BLaER1 treated with 17β-estradiol and CSF1 and Interleukin-3, amounts not matched to agents 10 nM and 100 nM (cell line): ENCODE measurements around the gene SLC39A7.

Experiments
- H3K27ac ChIP-seq, 11 experiments: shearing (Covaris generic); formaldehyde crosslinking; 2 replicates each; pipeline ENCODE4 v1.8.1; 2022
- H3K27me3 ChIP-seq, 11 experiments: shearing (Covaris generic); formaldehyde crosslinking; 2 replicates each; pipeline ENCODE4 v1.8.1; 2022
- H3K36me3 ChIP-seq, 11 experiments: shearing (Covaris generic); formaldehyde crosslinking; 2 replicates each; pipeline ENCODE4 v1.8.1; 2022
- H3K4me1 ChIP-seq, 10 experiments: shearing (Covaris generic); formaldehyde crosslinking; 2 replicates each; pipeline ENCODE4 v1.8.1; 2022
- H3K4me2 ChIP-seq, 11 experiments: shearing (Covaris generic); formaldehyde crosslinking; 2 replicates each; pipeline ENCODE4 v1.8.1; 2022
- H3K4me3 ChIP-seq, 10 experiments: shearing (Covaris generic); formaldehyde crosslinking; 2 replicates each; pipeline ENCODE4 v1.8.1; 2022
- H3K9ac ChIP-seq, 11 experiments: shearing (Covaris generic); formaldehyde crosslinking; 2 replicates each; pipeline ENCODE4 v1.8.1; 2022
- H3K9me3 ChIP-seq, 11 experiments: shearing (Covaris generic); formaldehyde crosslinking; replicated peaks in 1 of 11; 2 replicates each; pipeline ENCODE4 v1.8.1; 2022
- H4K20me1 ChIP-seq, 11 experiments: shearing (Covaris generic); formaldehyde crosslinking; 2 replicates each; pipeline ENCODE4 v1.8.1; 2022
- Cebpa-rat ChIP-seq, 11 experiments: shearing (Covaris generic); IDR thresholded peaks; 2 replicates each; pipeline ENCODE4 v1.8.1; 2022

The SLC39A7 gene

DNA sequence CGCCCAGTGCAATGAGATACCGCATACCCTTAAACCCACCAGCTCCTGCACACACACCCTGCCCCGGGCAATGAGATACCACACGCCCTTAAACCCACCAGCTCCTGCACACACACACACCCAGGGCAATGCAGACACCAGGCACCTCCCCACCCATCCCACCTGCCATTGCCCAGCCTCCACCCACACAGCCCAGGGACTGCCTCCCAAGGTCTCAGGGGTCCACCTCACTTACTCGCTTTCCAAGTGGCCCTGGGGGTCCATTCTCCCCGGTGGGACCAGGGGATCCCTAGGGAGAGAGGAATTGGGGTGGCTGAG lies 32.4 kb upstream of the SLC39A7 start:
- Histone ChIP-seq H3K9me3 (no peaks in the 10 kb centered on the region), H4K20me1 (no peaks in the 10 kb centered on the region), H3K27me3 (no peaks in the 10 kb centered on the region)

DNA sequence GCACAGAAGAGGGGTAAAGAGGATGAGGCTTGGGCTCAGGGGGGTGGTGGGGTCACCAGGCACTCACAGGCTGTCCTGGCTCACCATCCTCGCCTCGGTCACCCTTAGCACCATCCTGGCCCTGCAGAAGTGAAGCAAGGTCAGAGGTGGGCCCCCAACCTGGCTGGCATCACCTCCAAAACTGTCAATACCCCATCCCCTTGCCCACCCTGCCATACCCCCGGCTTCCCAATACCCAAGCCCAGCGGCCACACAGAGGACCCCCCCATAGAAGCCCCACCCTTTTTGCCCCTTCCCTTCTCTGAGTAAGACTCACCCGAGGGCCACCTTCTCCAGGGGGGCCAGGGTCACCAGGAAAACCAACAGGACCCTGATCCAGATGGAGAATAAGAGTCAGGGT lies 32.0 kb upstream of the SLC39A7 start:
- Histone ChIP-seq H3K4me1 (peaks cover 16 to 64% (median 54%) of the 10 kb centered on the region in 10 experiments), H3K27ac (no peak overlapping the region)

More for the DNA sequence above, 32.4 kb upstream of the SLC39A7 start:
- TF ChIP-seq Cebpa-rat (IDR thresholded peaks at IDR 0.05) = no peak
- H3K27ac ChIP-seq = no peak overlapping the region
- no peak overlapping the region for H3K4me3 ChIP-seq
- no peak overlapping the region for H3K9ac ChIP-seq
- no peaks in the 10 kb centered on the region for H3K36me3 ChIP-seq
- H3K4me1 ChIP-seq = peaks cover 12 to 60% (median 50%) of the 10 kb centered on the region in 10 experiments
- H3K4me2 ChIP-seq = peak overlapping the region in 6 of 11 experiments; percentile 6 to 50 (median 20); a peak in 8 of 22 replicates

DNA sequence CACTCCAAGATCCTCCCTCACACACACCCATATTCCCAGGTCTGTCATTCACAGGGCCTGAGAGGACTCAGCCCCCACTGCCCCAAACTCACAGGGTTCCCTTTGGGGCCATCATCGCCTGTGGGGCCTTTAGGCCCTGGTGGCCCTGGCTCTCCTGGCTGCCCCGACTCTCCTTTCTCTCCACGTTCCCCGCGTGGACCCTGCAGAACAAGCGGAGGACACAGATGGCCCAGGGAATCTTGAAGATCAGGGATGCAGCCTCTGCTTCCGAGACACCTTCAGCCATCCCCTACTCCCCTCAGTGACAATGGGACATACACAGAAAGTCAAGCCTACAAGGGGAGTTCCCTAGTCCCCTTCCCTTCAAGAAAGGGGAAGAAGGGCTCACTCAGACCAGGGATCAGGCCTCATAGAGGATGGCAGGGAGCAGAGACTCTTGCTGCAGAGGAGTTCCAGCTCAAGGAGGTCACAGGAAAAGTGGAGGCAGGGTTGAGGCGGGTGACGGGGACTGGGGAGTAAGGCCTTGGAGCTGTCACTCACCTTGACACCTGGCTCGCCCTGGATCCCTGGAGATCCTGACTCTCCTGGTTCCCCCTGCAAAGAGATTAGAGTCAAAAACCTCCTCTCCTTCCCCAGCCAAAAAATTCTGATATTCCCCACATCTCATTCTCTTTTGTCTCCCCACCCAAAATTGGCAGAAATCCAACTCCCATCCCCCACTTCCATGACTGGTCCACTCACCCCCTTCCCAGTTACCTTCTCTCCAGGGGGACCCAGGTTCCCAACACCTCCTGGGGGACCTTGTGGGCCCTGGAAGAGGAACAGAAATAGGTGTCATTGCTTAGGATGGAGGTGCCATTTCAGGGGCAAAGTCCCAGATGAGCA lies 31.1 kb upstream of the SLC39A7 start:
- Histone ChIP-seq H3K9me3 (no peaks in the 10 kb centered on the region), H4K20me1 (no peaks in the 10 kb centered on the region), H3K9ac (no peak overlapping the region), H3K4me2 (peak overlapping the region in 9 of 11 experiments; percentile 7 to 93 (median 86); a peak in 17 of 22 replicates), H3K4me3 (no peak overlapping the region), H3K4me1 (peaks cover 21 to 66% (median 63%) of the 10 kb centered on the region in 10 experiments), H3K36me3 (no peaks in the 10 kb centered on the region), H3K27ac (peak overlapping the region in 1 of 11 experiments; percentile 4; a peak in 1 of 22 replicates), H3K27me3 (no peaks in the 10 kb centered on the region)
- no peak for TF ChIP-seq Cebpa-rat (IDR thresholded peaks at IDR 0.05)

More for the DNA sequence above, 32.0 kb upstream of the SLC39A7 start:
- no peak overlapping the region for H3K4me3 ChIP-seq
- H3K9me3 ChIP-seq = no peaks in the 10 kb centered on the region
- H3K36me3 ChIP-seq = no peaks in the 10 kb centered on the region
- H3K9ac ChIP-seq = no peak overlapping the region
- peak overlapping the region in 3 of 11 experiments; percentile 6 to 50 (median 12); a peak in 3 of 22 replicates for H3K4me2 ChIP-seq
- TF ChIP-seq Cebpa-rat (IDR thresholded peaks at IDR 0.05) = no peak
- H4K20me1 ChIP-seq = no peaks in the 10 kb centered on the region
- no peaks in the 10 kb centered on the region for H3K27me3 ChIP-seq

DNA sequence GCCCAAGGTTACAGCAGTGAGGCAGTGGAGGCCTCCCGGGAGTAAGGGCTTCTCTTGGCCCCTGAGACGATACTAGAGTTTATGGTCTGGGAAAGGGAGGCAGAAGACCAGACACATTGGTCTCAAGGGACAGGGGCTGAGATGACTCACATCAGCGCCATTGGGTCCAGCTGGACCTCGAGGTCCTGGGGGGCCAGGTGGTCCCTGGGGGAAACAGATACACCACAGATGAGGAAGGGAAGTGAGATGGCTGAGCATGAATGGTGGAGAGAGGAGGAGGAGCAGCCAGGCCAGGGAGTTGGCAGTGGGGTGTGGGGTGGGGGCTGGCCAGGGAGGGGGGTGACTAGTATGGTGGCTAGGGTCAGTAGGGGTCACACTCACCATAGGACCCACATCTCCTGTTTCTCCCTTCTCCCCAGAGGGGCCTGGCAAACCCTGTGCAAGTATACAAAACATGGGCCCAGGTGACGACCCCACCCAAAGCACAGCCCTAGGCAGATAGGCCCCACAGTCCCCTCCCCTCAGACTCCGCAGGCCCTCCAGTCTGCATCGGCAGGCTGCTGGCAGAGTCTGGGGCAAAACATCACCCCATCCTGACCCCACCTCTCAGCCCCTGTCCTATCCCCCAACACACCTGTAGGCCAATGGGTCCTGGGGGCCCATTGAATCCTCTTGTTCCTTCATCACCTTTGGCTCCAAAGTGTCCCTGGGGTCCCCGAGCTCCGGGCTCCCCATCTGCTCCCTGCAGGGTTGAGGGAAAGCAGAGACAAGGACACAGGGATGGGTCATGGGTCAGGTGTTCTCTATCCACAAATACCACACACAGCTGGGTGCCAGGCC lies 30.3 kb upstream of the SLC39A7 start:
- Histone ChIP-seq H3K9ac (no peak overlapping the region), H3K27me3 (no peaks in the 10 kb centered on the region), H3K9me3 (no peaks in the 10 kb centered on the region), H3K4me1 (peaks cover 21 to 75% (median 71%) of the 10 kb centered on the region in 10 experiments), H4K20me1 (no peaks in the 10 kb centered on the region), H3K4me3 (no peak overlapping the region), H3K4me2 (peak overlapping the region in 9 of 11 experiments; percentile 15 to 93 (median 86); a peak in 17 of 22 replicates), H3K36me3 (no peaks in the 10 kb centered on the region), H3K27ac (peak overlapping the region in 1 of 11 experiments; percentile 4; a peak in 1 of 22 replicates)
- no peak for TF ChIP-seq Cebpa-rat (IDR thresholded peaks at IDR 0.05)

DNA sequence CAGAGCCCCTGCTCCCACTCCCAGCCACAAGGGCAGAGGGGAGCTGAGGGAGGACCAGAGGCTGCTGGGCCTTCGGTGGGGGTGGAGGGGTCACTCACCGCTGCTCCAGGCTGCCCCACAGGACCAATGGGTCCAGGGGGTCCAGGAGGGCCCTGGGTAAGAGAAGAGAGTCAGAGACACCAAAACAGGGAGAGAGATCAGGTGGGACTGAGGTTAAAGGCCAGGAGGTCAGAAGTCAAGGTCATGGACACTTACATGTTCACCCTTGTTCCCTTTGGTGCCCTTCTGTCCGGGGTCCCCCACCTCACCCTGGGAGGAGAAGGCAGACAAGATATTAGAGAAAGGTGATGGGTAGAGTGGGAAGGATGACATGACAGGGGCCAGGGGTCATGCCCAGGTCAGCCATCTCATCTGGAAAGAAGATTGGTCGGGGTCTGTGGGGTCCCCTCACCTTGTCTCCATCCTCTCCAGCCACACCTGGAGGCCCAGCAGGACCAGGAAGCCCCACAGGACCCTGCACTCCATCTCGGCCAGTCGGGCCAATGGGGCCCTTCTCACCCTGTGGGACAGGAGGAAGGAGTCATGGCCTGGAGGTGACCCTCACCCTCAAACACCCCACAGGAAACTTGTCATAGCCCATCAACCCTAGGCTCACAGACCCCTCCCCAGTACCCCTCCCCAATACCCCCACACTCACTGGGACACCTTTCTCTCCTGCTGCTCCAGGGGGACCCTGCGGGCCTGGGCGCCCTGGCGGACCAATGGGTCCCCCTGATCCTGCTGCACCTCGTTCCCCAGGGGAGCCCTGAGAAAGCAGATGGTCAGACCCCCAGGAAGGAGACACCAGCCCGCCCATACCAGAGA lies 29.4 kb upstream of the SLC39A7 start:
- Histone ChIP-seq H3K27ac (no peak overlapping the region), H3K9me3 (no peaks in the 10 kb centered on the region), H3K4me1 (peaks cover 21 to 81% (median 75%) of the 10 kb centered on the region in 10 experiments), H4K20me1 (no peaks in the 10 kb centered on the region), H3K4me3 (no peak overlapping the region), H3K36me3 (no peaks in the 10 kb centered on the region), H3K27me3 (no peaks in the 10 kb centered on the region), H3K9ac (no peak overlapping the region), H3K4me2 (peak overlapping the region in 9 of 11 experiments; percentile 15 to 93 (median 86); a peak in 17 of 22 replicates)
- no peak for TF ChIP-seq Cebpa-rat (IDR thresholded peaks at IDR 0.05)

DNA sequence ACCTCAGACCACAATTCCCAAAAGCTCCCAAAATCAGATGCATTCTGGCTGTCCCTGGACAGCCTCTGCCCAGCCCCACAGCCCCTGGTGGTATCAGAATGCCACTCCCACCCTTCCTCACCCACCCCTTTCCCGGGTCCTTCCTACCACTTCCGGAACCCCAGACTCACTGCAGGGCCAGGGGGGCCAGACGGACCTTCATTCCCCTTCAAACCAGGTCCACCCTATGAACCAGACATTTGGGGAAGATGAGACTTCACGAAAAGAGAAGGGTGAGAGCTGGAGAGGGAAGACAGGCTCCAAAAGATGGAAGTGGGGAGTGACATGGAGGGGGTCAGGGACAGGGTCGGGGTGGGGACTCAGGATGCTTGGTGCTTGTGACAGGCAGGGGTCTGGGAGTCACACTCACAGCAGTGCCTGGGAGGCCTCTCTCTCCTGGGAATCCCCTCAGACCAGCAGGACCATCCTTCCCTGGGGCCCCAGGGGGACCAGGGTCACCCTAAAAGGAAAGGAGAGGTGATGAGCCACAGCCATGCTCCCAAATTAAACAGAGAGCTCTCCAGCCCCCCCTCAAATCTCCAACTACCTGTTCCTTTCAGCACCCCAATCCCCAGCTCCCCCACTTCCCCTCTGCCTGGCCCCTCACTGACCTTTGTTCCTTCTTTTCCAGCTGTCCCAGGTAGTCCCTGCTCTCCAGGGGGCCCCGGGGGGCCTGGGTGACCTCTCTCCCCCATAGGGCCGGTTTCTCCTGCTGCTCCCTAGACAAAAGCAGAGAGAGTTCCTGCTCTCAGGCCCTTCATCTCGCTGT lies 28.6 kb upstream of the SLC39A7 start:
- TF ChIP-seq Cebpa-rat (IDR thresholded peaks at IDR 0.05) = no peak
- Histone ChIP-seq H3K4me3 (no peak overlapping the region), H3K9me3 (no peaks in the 10 kb centered on the region), H3K4me2 (peak overlapping the region in 10 of 11 experiments; percentile 11 to 93 (median 86); a peak in 16 of 22 replicates), H3K27ac (no peak overlapping the region), H4K20me1 (no peaks in the 10 kb centered on the region), H3K4me1 (peaks cover 21 to 90% (median 82%) of the 10 kb centered on the region in 10 experiments), H3K36me3 (no peaks in the 10 kb centered on the region), H3K9ac (peak overlapping the region in 3 of 11 experiments; percentile 18 to 28 (median 18); a peak in 3 of 22 replicates), H3K27me3 (no peaks in the 10 kb centered on the region)

DNA sequence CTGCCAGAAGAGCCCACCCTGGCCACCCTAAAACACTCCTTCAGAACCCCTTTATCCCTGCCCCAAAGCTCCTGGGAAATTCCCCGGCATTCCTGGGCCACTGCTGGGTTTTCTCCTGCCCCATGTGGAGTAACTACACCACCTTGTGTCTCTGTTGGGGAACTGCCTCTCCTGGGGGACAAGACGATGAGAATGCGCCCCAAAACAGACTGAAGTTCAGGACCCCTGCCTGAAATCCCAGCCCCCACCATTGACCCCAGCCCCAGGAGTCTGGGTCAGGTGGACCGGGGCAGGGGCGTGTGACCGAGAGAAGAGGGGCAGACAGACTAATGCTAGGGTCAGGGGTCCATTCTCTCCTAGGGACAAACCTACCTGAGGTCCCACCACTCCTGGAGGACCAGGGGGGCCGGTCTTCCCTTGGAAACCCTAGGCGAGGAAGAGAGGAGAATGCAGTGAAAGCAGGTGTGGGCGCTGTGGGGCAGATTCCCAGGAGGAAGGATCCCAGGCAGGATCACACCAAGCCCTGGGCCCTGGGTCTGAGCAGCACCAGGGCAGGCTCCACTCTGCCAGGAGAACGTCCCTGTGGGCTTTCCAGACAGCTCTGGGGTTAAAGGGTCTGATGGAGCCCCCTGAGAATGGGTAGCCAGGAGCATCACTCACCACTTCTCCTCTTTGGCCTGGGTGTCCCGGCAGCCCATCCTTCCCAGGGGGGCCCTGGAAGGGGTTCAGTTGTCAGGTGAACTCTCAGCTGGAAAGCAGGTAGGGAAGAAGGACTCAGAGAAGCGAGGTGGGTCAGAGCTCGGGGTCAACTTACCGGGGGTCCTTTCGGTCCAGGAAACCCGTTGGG lies 27.8 kb upstream of the SLC39A7 start:
- no peak for TF ChIP-seq Cebpa-rat (IDR thresholded peaks at IDR 0.05)
- Histone ChIP-seq H3K9ac (peak overlapping the region in 7 of 11 experiments; percentile 8 to 54 (median 40); a peak in 11 of 22 replicates), H3K36me3 (no peaks in the 10 kb centered on the region), H3K4me3 (no peak overlapping the region; a peak in 1 of 20 replicates), H3K27me3 (no peaks in the 10 kb centered on the region), H3K27ac (no peak overlapping the region), H4K20me1 (no peaks in the 10 kb centered on the region), H3K4me2 (peak overlapping the region; percentile 8 to 93 (median 86); a peak in 21 of 22 replicates), H3K9me3 (no peaks in the 10 kb centered on the region), H3K4me1 (peaks cover 22 to 93% (median 85%) of the 10 kb centered on the region in 10 experiments)
